ENCODE data around the gene TP53AIP1.
A peak's percentile ranks its signal among the peaks of the same experiment; 100 is the strongest.

The TP53AIP1 gene

GRCh38 chr11:128946648-128947047, 4.0 kb upstream of the TP53AIP1 start:
- FAIRE-seq = no peak

DNA sequence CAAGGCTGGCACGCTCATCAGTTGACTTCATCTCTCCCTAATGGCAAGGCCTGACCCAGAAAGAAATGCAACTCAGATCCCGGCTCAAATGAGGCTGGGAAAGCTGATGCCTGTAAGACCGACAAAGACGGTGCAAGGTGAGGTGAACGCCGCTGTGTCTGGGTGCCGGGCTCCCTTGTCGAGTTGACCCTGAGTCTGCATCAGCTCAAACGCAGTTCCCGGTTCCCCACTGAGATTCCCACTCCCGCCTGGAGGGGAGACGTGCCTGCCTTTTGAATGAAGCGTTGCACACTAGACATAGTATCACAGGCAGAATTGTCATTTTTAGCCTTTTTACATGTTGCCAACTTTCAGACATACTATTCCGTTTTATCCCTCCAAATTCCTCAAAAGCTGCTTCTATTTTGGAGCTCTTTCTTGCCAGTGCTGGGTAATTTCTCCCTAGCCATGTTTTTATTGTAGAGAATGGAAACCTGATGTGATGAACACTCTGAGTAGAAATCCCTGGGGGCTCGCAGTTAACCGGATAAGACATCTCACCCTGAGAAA, 831 bp upstream of the TP53AIP1 start:
- DNase-seq (ENCODE audit: insufficient read length, low spot score) = no peak
- FAIRE-seq = no peak

More at GRCh38 chr11:128946648-128947047, 4.0 kb upstream of the TP53AIP1 start:
- no peak for DNase-seq (ENCODE audit: insufficient read length, low spot score)

- no peak for FAIRE-seq
- no peak for DNase-seq (ENCODE audit: insufficient read length, low spot score)
Observed at GRCh38 chr11:128942272-128942612, 429 bp downstream of the TP53AIP1 start.

GRCh38 chr11:128941573-128942271, 949 bp downstream of the TP53AIP1 start:
- FAIRE-seq (no peak), DNase-seq (ENCODE audit: insufficient read length, low spot score) (no peak)

GRCh38 chr11:128941110-128941509, 1.6 kb downstream of the TP53AIP1 start:
- FAIRE-seq = no peak
- DNase-seq (ENCODE audit: insufficient read length, low spot score) = no peak

- peak; percentile 12 for DNase-seq (ENCODE audit: insufficient read length, low spot score)
- no peak for FAIRE-seq
Observed at GRCh38 chr11:128940603-128941002, 2.1 kb downstream of the TP53AIP1 start.

GRCh38 chr11:128940156-128940555, 2.5 kb downstream of the TP53AIP1 start:
- DNase-seq (ENCODE audit: insufficient read length, low spot score) (no peak), FAIRE-seq (no peak)

DNA sequence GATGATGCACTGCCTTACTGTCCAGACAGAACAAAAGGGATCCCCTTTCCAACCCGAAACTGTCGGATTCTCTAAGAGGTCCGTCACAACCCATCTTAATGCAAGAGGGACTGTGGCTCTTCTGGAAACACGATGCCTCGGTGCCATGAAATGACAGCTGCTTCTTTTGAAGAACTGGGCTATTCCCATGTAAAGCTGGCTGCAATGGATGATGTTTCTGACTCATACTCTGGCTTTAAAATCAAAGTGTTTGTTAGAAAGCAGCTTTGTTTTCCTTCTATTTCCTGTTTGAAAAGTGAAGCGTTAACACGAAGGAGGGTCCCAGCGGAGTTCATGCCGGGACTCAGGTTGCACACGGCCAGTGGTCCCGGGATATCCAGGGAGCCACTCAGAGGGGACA, 3.1 kb downstream of the TP53AIP1 start:
- FAIRE-seq = no peak
- DNase-seq (ENCODE audit: insufficient read length, low spot score) = no peak

- DNase-seq (ENCODE audit: insufficient read length, low spot score) (no peak), FAIRE-seq (no peak)
Observed at GRCh38 chr11:128938156-128938885, 4.3 kb downstream of the TP53AIP1 start.

- FAIRE-seq (no peak), DNase-seq (ENCODE audit: insufficient read length, low spot score) (no peak)
Observed at GRCh38 chr11:128937480-128937879, 5.2 kb downstream of the TP53AIP1 start.

GRCh38 chr11:128936606-128937251, 5.9 kb downstream of the TP53AIP1 start:
- DNase-seq (ENCODE audit: insufficient read length, low spot score) (no peak), FAIRE-seq (no peak)

DNA sequence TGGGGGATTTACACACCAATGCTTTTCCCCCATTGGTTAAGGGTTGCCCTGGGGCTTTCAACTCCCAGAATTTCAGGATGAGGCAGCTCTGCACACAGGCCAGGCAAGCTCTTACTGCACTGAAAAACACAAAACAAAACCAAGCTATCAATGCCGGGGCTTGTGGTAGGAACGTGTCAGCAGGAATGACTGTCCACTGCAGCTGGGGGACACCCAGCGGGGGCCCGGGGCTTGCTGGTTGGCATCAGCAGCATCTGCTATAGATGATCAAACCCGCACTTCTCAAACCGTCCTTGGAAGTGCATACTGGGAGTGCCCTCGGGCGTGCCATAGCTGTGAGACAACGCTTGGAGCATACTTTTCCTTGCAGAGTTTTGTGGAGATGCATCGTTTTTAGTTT, 7.7 kb downstream of the TP53AIP1 start:
- FAIRE-seq (no peak), DNase-seq (ENCODE audit: insufficient read length, low spot score) (no peak)

DNA sequence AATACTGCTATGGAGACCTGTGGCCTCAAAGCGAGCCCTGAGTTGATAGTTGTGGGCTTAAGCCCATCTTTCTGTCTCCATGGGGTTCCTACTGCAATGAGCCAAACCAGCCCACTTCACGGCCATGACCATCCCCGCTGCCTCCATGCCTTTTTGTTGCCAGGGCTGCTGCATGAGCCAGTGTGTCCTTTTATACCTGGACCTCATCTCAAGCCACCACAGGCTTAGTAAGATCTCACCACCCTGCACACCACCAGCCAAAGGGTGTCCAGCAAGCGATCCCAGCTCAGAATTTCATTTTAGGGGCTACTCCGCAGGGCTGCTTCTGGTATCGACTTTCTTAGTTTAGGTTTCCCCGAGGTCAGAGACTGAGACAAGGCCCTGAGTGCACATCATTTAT, 8.3 kb downstream of the TP53AIP1 start:
- DNase-seq (ENCODE audit: insufficient read length, low spot score) (no peak), FAIRE-seq (no peak)

- FAIRE-seq (no peak), DNase-seq (ENCODE audit: insufficient read length, low spot score) (no peak)
Observed at GRCh38 chr11:128933481-128934178, 9.0 kb downstream of the TP53AIP1 start.

GRCh38 chr11:128931668-128932067, 11.0 kb downstream of the TP53AIP1 start:
- no peak for DNase-seq (ENCODE audit: insufficient read length, low spot score)
- no peak for FAIRE-seq

GRCh38 chr11:128931066-128931465, 11.6 kb downstream of the TP53AIP1 start:
- DNase-seq (ENCODE audit: insufficient read length, low spot score) (no peak), FAIRE-seq (no peak)

GRCh38 chr11:128929991-128930390, 12.7 kb downstream of the TP53AIP1 start:
- DNase-seq (ENCODE audit: insufficient read length, low spot score) (peak; percentile 15), FAIRE-seq (no peak)

DNA sequence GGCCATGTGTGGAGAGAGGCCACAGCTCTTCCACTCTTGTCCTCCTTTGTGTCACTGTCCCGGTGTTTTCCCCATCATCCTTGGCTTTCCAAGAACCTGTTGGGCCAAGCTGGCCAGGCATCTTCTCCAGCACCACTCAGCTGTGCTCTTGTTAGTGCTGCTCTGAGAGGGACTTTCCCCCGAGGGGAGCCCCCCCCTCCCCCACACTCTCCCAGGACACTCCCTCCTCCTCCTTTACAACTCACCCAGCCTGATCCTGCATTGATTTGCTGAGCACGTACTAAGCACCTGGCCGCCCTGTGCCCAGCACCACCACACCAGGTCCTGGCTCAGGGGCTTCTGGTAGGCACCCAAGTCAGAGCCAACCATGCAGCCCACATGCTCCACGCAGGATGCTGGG, 13.2 kb downstream of the TP53AIP1 start:
- DNase-seq (ENCODE audit: insufficient read length, low spot score) (no peak), FAIRE-seq (no peak)

DNA sequence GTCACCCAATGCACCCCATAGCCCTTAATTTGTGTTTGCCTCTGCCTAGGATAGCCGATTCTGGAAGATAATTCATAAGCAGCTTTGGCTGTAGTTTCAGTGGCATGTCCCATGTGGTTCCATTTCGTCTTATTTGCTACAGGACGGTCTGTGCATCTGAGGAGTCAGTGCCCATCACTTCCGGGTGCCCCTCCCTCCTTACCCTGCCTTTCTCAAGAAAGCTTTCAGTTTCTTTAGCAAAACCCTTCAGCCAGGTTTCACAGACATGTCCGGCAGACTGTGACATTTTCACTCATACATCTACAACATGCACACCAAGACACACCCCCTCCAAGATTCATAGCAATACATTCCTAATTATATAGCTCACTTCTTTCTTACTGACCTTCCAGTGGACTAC, 14.3 kb downstream of the TP53AIP1 start:
- no peak for FAIRE-seq
- no peak for DNase-seq (ENCODE audit: insufficient read length, low spot score)

DNA sequence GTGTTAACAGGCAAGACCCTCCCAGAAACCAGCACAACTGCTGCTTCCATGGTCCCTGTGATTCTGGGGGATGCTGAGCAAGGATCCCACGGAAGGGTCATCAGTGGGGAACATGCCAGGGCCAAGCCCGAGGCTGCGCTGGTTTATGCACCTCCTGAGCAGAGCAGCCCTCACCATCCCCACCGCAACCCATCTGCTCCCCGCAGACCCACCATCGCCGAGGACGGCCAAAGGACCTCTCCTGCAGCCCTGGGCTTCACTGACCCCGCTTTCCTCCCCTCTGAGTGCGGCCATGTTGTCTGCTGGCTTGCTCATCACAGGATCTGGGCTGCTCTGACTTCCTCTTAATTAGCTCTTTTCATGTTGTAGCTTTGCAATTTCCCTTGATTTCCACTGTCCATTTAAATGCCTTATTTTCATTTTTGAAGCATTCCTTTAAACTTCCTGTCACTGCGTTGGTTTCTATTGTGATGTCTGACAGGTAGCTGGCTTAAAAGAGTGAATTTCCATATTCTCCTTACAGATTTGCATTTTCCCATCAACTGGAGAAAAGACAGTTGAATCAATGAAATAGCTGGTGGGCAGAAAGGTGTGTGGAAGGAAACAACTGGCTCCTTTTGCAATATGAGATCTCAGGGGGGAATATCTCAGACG, 14.9 kb downstream of the TP53AIP1 start:
- FAIRE-seq = no peak

GRCh38 chr11:128927108-128927461, 15.6 kb downstream of the TP53AIP1 start:
- no peak for FAIRE-seq
- no peak for DNase-seq (ENCODE audit: insufficient read length, low spot score)

More for the DNA sequence above, 14.9 kb downstream of the TP53AIP1 start:
- no peak for DNase-seq (ENCODE audit: insufficient read length, low spot score)

All from HTR-8/SVneo (cell line).